Fibroblast of peridontal ligament (primary cell): ENCODE data around the gene HAS3.
A peak's percentile ranks its signal among the peaks of the same experiment; 100 is the strongest.
"Not testable (repeated sequence)": the region's sequence is repeated elsewhere in the genome, so short reads cannot be mapped to it uniquely, and the experiment has no call there.

ENCODE experiments used
- DNase-seq: peaks from one replicate; pipeline ENCODE4 v3.0.0-alpha.2; 2010; ENCODE audit errors: extremely low read depth

Gene HAS3

GRCh38 chr16:69105501-69106361 lies at the start of gene HAS3:
Gene HAS3, plus strand, starts transcription at chr16:69105653. Its CDS starts 3,743 bp downstream, at chr16:69109396.
- DNase-seq, result peak; percentile 66

GRCh38 chr16:69055980-69056379 lies 49.5 kb upstream of the HAS3 start:
- DNase-seq, result no peak

- DNase-seq, result no peak
Measured at GRCh38 chr16:69056421-69056820, 49.0 kb upstream of the HAS3 start.

- peak; percentile 90 for DNase-seq
Measured at GRCh38 chr16:69057400-69058378, 47.8 kb upstream of the HAS3 start.

GRCh38 chr16:69063491-69063890 lies 42.0 kb upstream of the HAS3 start:
- DNase-seq, result not testable (repeated sequence)

- no peak for DNase-seq
Measured at GRCh38 chr16:69064124-69064763, 41.2 kb upstream of the HAS3 start.

- no peak for DNase-seq
Measured at GRCh38 chr16:69064764-69065313, 40.6 kb upstream of the HAS3 start.

- no peak for DNase-seq
Measured at GRCh38 chr16:69069504-69069903, 35.9 kb upstream of the HAS3 start.

- DNase-seq, result no peak
Measured at GRCh38 chr16:69071036-69071435, 34.4 kb upstream of the HAS3 start.

GRCh38 chr16:69072640-69072974 lies 32.8 kb upstream of the HAS3 start:
- DNase-seq, result no peak

GRCh38 chr16:69073181-69073702 lies 32.2 kb upstream of the HAS3 start:
- DNase-seq, result peak; percentile 91

GRCh38 chr16:69077251-69077650 lies 28.2 kb upstream of the HAS3 start:
- peak; percentile 75 for DNase-seq

- no peak for DNase-seq
Measured at GRCh38 chr16:69078073-69078472, 27.4 kb upstream of the HAS3 start.

- no peak for DNase-seq
Measured at GRCh38 chr16:69079697-69080096, 25.8 kb upstream of the HAS3 start.

GRCh38 chr16:69083306-69083941 lies 22.0 kb upstream of the HAS3 start:
- DNase-seq, result no peak

GRCh38 chr16:69084289-69084688 lies 21.2 kb upstream of the HAS3 start:
- peak; percentile 49 for DNase-seq

GRCh38 chr16:69085032-69085695 lies 20.3 kb upstream of the HAS3 start:
- DNase-seq, result no peak

GRCh38 chr16:69087161-69087581 lies 18.3 kb upstream of the HAS3 start:
- no peak for DNase-seq

- no peak for DNase-seq
Measured at GRCh38 chr16:69088684-69089083, 16.8 kb upstream of the HAS3 start.

GRCh38 chr16:69089091-69089910 lies 16.2 kb upstream of the HAS3 start:
- DNase-seq, result no peak
